HEK293 (cell line): ENCODE measurements around the gene NCF2.

Source experiments
- CTCF ChIA-PET: fragments of 350-600 bp; formaldehyde crosslinking; extraction: SDS; loops from one replicate; lab custom pipeline; 2021; ENCODE audit warnings: antibody characterized with exemption; lab: Yijun Ruan, JAX
- POLR2A ChIA-PET: fragments of 300-600 bp; formaldehyde crosslinking; extraction: SDS; loops from one replicate; lab custom pipeline; 2020; ENCODE audit warnings: antibody characterized with exemption, inconsistent platforms; lab: Yijun Ruan, JAX
- H3K27ac ChIP-seq: fragments of 200-500 bp; sonication (Bioruptor generic); 2 replicates; pipeline ENCODE4 v1.5.1; 2014; ENCODE audit warnings: low read depth, low read length, control low read depth, inconsistent platforms; ENCODE audit errors: extremely low read depth
- H3K36me3 ChIP-seq, 2 experiments: fragments of 200-500 bp in 1 of 2; sonication (Bioruptor generic) in 1 of 2; 1 replicate in 1 of 2; 2 replicates in 1 of 2; pipeline ENCODE4 v1.5.1; 2014 to 2017; ENCODE audit warnings: inconsistent platforms in 2 of 2, low read length in 2 of 2; ENCODE audit not compliant: control insufficient read depth in 2 of 2, insufficient read depth in 1 of 2
- H3K4me1 ChIP-seq: fragments of 200-500 bp; sonication (Bioruptor generic); 2 replicates; pipeline ENCODE4 v1.5.1; 2014; ENCODE audit warnings: mild to moderate bottlenecking, low read length, inconsistent platforms; ENCODE audit not compliant: control insufficient read depth, insufficient read depth
- H3K4me3 ChIP-seq: 2 replicates; pipeline ENCODE4 v1.5.1; 2011; ENCODE audit warnings: low read depth, mild to moderate bottlenecking, control low read depth, low read length, moderate library complexity
- H3K9me3 ChIP-seq: fragments of 200-500 bp; sonication (Bioruptor generic); 2 replicates; pipeline ENCODE4 v1.5.1; 2014; ENCODE audit warnings: low read depth, low read length, inconsistent platforms; ENCODE audit not compliant: control insufficient read depth, insufficient read depth
- EGR2 ChIP-seq: fragments of 450-650 bp; formaldehyde crosslinking; IDR thresholded peaks from 2 replicates; pipeline ENCODE4 v1.5.1; 2016; ENCODE audit warnings: low read depth, missing biosample characterization, missing genetic modification characterization
- GFI1B ChIP-seq: fragments of 450-650 bp; formaldehyde crosslinking; IDR thresholded peaks from 2 replicates; pipeline ENCODE4 v1.5.1; 2016; ENCODE audit warnings: missing biosample characterization, missing genetic modification characterization
- GLI2 ChIP-seq: fragments of 450-650 bp; formaldehyde crosslinking; IDR thresholded peaks from 2 replicates; pipeline ENCODE4; 2017; ENCODE audit warnings: missing biosample characterization, missing genetic modification characterization, low read depth, borderline replicate concordance
- HOXA7 ChIP-seq: sonication (generic); formaldehyde crosslinking; IDR thresholded peaks from 2 replicates; pipeline ENCODE4 v1.8.1; 2022; ENCODE audit warnings: missing genetic modification reagents, borderline replicate concordance
- INSM2 ChIP-seq: fragments of 450-650 bp; formaldehyde crosslinking; IDR thresholded peaks from 2 replicates; pipeline ENCODE4 v1.5.1; 2016; ENCODE audit warnings: missing biosample characterization, missing genetic modification characterization
- KLF10 ChIP-seq: fragments of 450-650 bp; IDR thresholded peaks from 2 replicates; pipeline ENCODE4 v1.5.1; 2018; ENCODE audit warnings: missing biosample characterization, mild to moderate bottlenecking, missing genetic modification characterization
- MYNN ChIP-seq: fragments of 450-650 bp; formaldehyde crosslinking; IDR thresholded peaks from 2 replicates; pipeline ENCODE4 v1.5.1; 2016; ENCODE audit warnings: missing biosample characterization, missing genetic modification characterization, borderline replicate concordance
- PRDM2 ChIP-seq: fragments of 450-650 bp; formaldehyde crosslinking; IDR thresholded peaks from 2 replicates; pipeline ENCODE4 v1.5.1; 2016; ENCODE audit warnings: missing biosample characterization, missing genetic modification characterization, borderline replicate concordance
- ZBTB8A ChIP-seq: fragments of 450-650 bp; formaldehyde crosslinking; IDR thresholded peaks from 2 replicates; pipeline ENCODE4 v1.5.1; 2016; ENCODE audit warnings: missing biosample characterization, missing genetic modification characterization
- ZFP3 ChIP-seq: fragments of 450-650 bp; formaldehyde crosslinking; IDR thresholded peaks from 2 replicates; pipeline ENCODE4 v1.5.1; 2016; ENCODE audit warnings: low read depth, missing biosample characterization, missing genetic modification characterization
- ZFP41 ChIP-seq: fragments of 450-650 bp; formaldehyde crosslinking; IDR thresholded peaks from 2 replicates; pipeline ENCODE4 v1.5.1; 2016; ENCODE audit warnings: missing biosample characterization, missing genetic modification characterization, borderline replicate concordance
- ZIC2 ChIP-seq: fragments of 450-650 bp; formaldehyde crosslinking; IDR thresholded peaks from 2 replicates; pipeline ENCODE4 v1.5.1; 2016; ENCODE audit warnings: missing biosample characterization, missing genetic modification characterization
- ZNF112 ChIP-seq: fragments of 450-650 bp; formaldehyde crosslinking; IDR thresholded peaks from 2 replicates; pipeline ENCODE4 v1.5.0; 2017; ENCODE audit warnings: missing biosample characterization, missing genetic modification characterization
- ZNF184 ChIP-seq: fragments of 450-650 bp; IDR thresholded peaks from 2 replicates; pipeline ENCODE4 v1.5.1; 2018; ENCODE audit warnings: missing biosample characterization, mild to moderate bottlenecking, missing genetic modification characterization
- ZNF292 ChIP-seq: fragments of 450-650 bp; formaldehyde crosslinking; IDR thresholded peaks from 2 replicates; pipeline ENCODE4 v1.5.1; 2016; ENCODE audit warnings: low read depth, missing biosample characterization, missing genetic modification characterization, borderline replicate concordance
- ZNF354C ChIP-seq: fragments of 450-650 bp; formaldehyde crosslinking; IDR thresholded peaks from 2 replicates; pipeline ENCODE4 v1.5.1; 2016; ENCODE audit warnings: missing biosample characterization, missing genetic modification characterization, low read depth, borderline replicate concordance
- ZNF548 ChIP-seq: fragments of 450-650 bp; formaldehyde crosslinking; IDR thresholded peaks from 2 replicates; pipeline ENCODE4 v1.5.1; 2016; ENCODE audit warnings: missing biosample characterization, missing genetic modification characterization
- ZNF645 ChIP-seq: fragments of 450-650 bp; formaldehyde crosslinking; IDR thresholded peaks from 2 replicates; pipeline ENCODE4; 2016; ENCODE audit warnings: missing biosample characterization, missing genetic modification characterization
- ZNF843 ChIP-seq: fragments of 450-650 bp; formaldehyde crosslinking; IDR thresholded peaks from 2 replicates; pipeline ENCODE4 v1.5.1; 2016; ENCODE audit warnings: missing biosample characterization, missing genetic modification characterization
- TF ChIP-seq, protein P1 (sequence below): fragments of 450-650 bp; formaldehyde crosslinking; IDR thresholded peaks from 2 replicates; pipeline ENCODE4 v1.5.1; 2016; ENCODE audit warnings: missing biosample characterization, missing genetic modification characterization
- TF ChIP-seq, protein P2 (sequence below): fragments of 450-650 bp; formaldehyde crosslinking; IDR thresholded peaks from 2 replicates; pipeline ENCODE4 v1.5.1; 2016; ENCODE audit warnings: missing biosample characterization, missing genetic modification characterization, borderline replicate concordance
- TF ChIP-seq, protein P3 (sequence below): fragments of 450-650 bp; formaldehyde crosslinking; IDR thresholded peaks from 2 replicates; pipeline ENCODE4 v1.5.1; 2016; ENCODE audit warnings: missing biosample characterization, missing genetic modification characterization

NCF2 gene

DNA sequence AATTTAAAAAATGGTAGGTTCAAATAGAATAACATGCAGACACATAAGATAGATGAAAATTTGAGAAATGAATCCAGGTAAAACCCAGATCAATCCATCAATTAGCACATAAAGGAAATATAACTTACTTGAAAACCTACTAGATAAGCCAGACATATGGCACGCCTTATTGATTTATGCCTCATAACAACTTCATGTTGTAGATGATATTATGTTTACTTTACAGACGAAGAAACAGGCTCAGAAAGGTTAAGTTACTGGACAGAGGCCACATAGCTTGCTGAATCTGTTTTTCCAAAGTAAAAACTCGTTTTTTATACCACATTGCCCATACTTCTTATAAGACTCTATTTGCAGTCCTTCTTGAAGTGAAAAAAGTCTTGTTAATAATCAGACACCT, 22.1 kb upstream of the NCF2 start (continued):
- TF ChIP-seq, protein P1, sequence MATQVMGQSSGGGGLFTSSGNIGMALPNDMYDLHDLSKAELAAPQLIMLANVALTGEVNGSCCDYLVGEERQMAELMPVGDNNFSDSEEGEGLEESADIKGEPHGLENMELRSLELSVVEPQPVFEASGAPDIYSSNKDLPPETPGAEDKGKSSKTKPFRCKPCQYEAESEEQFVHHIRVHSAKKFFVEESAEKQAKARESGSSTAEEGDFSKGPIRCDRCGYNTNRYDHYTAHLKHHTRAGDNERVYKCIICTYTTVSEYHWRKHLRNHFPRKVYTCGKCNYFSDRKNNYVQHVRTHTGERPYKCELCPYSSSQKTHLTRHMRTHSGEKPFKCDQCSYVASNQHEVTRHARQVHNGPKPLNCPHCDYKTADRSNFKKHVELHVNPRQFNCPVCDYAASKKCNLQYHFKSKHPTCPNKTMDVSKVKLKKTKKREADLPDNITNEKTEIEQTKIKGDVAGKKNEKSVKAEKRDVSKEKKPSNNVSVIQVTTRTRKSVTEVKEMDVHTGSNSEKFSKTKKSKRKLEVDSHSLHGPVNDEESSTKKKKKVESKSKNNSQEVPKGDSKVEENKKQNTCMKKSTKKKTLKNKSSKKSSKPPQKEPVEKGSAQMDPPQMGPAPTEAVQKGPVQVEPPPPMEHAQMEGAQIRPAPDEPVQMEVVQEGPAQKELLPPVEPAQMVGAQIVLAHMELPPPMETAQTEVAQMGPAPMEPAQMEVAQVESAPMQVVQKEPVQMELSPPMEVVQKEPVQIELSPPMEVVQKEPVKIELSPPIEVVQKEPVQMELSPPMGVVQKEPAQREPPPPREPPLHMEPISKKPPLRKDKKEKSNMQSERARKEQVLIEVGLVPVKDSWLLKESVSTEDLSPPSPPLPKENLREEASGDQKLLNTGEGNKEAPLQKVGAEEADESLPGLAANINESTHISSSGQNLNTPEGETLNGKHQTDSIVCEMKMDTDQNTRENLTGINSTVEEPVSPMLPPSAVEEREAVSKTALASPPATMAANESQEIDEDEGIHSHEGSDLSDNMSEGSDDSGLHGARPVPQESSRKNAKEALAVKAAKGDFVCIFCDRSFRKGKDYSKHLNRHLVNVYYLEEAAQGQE (tag by site-specific recombination), result no peak
- TF ChIP-seq KLF10 (tag by site-specific recombination) (no peak), ZNF645 (no peak), EGR2 (tag by site-specific recombination) (no peak), ZNF843 (no peak), ZNF354C (no peak), INSM2 (tag by site-specific recombination) (no peak), ZNF548 (no peak), ZIC2 (no peak), ZFP41 (tag by site-specific recombination) (no peak), PRDM2 (no peak), ZFP3 (tag by site-specific recombination) (no peak), ZNF112 (tag by site-specific recombination) (no peak)

DNA sequence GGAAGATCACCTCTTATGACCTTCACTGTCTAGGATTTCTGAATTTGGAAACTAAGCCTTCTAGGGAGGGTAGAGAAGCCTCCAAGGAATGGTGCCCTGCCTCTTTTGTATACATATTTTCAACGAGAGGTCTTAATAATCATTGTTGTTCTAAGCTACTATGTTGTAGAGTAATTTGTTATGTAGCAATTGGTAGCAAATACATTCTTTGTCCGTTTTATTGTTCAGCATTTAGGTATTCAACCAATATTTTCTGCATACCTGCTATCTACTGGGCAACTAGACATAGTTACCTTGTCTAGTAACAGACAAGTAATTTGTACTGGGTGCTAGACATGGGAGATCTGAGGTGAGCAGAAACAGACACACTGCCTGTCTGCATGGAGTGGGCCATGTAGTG, 20.8 kb upstream of the NCF2 start:
- ChIA-PET POLR2A (no interaction called here), CTCF (no interaction called here)
- H3K9me3 ChIP-seq, result no peaks in the 10 kb centered on the region
- no peak overlapping the region for H3K27ac ChIP-seq
- H3K4me3 ChIP-seq, result no peak overlapping the region
- no peaks in the 10 kb centered on the region for H3K36me3 ChIP-seq
- no peaks in the 10 kb centered on the region for H3K4me1 ChIP-seq
- TF ChIP-seq ZBTB8A (tag by site-specific recombination), result no peak
- TF ChIP-seq HOXA7 (CRISPR knock-in tag), result no peak
- no peak for TF ChIP-seq GFI1B (tag by site-specific recombination)
- TF ChIP-seq ZNF184 (tag by site-specific recombination), result no peak
- no peak for TF ChIP-seq GLI2 (tag by site-specific recombination)
- TF ChIP-seq, protein P2, sequence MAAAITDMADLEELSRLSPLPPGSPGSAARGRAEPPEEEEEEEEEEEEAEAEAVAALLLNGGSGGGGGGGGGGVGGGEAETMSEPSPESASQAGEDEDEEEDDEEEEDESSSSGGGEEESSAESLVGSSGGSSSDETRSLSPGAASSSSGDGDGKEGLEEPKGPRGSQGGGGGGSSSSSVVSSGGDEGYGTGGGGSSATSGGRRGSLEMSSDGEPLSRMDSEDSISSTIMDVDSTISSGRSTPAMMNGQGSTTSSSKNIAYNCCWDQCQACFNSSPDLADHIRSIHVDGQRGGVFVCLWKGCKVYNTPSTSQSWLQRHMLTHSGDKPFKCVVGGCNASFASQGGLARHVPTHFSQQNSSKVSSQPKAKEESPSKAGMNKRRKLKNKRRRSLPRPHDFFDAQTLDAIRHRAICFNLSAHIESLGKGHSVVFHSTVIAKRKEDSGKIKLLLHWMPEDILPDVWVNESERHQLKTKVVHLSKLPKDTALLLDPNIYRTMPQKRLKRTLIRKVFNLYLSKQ (tag by site-specific recombination), result no peak
- no peak for TF ChIP-seq ZNF292
- no peak for TF ChIP-seq MYNN (tag by site-specific recombination)
- TF ChIP-seq, protein P3, sequence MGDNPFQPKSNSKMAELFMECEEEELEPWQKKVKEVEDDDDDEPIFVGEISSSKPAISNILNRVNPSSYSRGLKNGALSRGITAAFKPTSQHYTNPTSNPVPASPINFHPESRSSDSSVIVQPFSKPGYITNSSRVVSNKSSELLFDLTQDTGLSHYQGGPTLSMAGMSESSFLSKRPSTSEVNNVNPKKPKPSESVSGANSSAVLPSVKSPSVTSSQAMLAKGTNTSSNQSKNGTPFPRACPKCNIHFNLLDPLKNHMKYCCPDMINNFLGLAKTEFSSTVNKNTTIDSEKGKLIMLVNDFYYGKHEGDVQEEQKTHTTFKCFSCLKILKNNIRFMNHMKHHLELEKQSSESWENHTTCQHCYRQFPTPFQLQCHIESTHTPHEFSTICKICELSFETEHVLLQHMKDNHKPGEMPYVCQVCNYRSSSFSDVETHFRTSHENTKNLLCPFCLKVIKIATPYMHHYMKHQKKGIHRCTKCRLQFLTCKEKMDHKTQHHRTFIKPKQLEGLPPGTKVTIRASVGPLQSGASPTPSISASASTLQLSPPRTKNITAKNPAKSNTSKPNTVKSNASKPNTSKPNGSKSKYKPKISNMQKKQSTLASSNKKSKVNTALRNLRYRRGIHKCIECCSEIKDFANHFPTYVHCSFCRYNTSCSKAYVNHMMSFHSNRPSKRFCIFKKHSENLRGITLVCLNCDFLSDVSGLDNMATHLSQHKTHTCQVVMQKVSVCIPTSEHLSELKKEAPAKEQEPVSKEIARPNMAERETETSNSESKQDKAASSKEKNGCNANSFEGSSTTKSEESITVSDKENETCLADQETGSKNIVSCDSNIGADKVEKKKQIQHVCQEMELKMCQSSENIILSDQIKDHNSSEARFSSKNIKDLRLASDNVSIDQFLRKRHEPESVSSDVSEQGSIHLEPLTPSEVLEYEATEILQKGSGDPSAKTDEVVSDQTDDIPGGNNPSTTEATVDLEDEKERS (tag by site-specific recombination), result no peak
